ENCODE data around the gene RHOBTB3.

DNA sequence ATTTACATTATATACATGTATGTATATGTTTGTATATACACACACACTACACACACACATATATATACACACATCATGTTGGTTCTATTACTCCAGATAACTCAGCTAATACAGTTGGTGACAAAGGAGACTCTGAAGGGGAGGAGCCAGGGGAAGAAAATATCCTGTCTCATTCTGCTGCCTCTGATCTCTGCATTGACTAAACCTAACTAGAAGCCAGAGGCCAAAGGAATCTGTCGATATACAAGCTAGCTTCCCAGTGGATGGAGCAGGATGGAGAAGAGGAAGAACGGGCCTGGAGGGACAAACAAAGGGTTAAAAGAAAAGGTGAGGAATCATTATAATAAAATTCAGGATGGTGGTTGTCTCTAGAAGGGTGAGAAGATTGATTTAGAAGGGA, 13.7 kb upstream of the RHOBTB3 start:
- TF ChIP-seq, protein P1, sequence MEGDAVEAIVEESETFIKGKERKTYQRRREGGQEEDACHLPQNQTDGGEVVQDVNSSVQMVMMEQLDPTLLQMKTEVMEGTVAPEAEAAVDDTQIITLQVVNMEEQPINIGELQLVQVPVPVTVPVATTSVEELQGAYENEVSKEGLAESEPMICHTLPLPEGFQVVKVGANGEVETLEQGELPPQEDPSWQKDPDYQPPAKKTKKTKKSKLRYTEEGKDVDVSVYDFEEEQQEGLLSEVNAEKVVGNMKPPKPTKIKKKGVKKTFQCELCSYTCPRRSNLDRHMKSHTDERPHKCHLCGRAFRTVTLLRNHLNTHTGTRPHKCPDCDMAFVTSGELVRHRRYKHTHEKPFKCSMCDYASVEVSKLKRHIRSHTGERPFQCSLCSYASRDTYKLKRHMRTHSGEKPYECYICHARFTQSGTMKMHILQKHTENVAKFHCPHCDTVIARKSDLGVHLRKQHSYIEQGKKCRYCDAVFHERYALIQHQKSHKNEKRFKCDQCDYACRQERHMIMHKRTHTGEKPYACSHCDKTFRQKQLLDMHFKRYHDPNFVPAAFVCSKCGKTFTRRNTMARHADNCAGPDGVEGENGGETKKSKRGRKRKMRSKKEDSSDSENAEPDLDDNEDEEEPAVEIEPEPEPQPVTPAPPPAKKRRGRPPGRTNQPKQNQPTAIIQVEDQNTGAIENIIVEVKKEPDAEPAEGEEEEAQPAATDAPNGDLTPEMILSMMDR (IDR thresholded peaks at IDR 0.05 in 4 of 5, conservative IDR thresholded peaks at IDR 0.05 in 1 of 5), result no peak
- no peak for TF ChIP-seq POLR2A (IDR thresholded peaks at IDR 0.05)

Measured in gastrocnemius medialis (tissue), 4 donors.